ENCODE measurements around the gene PRKCH. TPM values are rescaled to one million over a fixed set of nuclear protein-coding genes. Genes with fewer than 3 reads are reported as not detected.

The PRKCH gene
- polyA plus RNA-seq, 2 of the 4 experiments (the other 2 are of a cell fraction): 10.0 to 10.2 TPM

DNA sequence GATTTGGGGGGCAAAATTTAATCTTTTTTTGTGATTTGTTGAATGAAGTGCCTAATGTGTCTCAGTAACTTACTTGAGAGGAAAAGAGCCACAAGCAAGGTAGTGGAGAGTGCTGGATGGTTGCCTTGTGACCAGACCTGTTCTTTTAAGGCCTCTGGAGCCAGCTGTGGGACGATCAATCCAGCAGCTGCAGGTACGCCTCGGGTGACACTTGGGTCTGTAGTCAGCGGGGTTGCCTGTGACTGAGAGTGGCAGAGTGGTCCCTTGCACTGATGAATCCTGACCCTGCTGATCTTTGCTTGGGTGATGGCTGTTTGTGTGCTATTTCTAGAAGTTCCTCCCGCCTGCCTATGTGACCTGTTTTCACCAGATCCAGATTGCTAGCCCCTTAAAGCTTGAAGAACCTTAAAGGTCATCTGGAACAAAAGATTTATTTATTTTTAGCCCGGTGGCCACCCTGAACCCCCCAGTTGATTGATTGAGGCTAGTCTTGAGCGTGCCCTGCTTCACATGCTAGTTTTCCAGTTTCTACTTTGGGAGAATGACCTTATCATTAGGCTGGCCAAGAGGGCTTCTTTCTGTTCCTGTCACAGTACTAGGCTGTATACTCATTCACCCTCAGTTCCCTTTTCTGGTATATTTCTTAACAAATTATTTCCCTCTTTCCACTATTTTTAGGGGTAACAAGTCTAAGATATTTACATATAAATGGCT lies 23.2 kb downstream of the PRKCH start:
- ChIA-PET POLR2A (no interaction called here), CTCF (no interaction called here)
- no peak for FAIRE-seq
- H3K4me3 ChIP-seq: no peak overlapping the region
- no peak overlapping the region for H3K4me2 ChIP-seq
- no peaks in the 10 kb centered on the region for H3K9me3 ChIP-seq
- 63% methylated on average over 7 of the region's 7 CpGs for WGBS (ENCODE audit: missing lambda C conversion rate)
- no peak for ATAC-seq
- peaks cover 6% of the 10 kb centered on the region; the same call in 1 of the 3 replicates for H3K4me1 ChIP-seq
- no peak for DNase-seq (ENCODE audit: low read depth in 1 of 2, low spot score in 1 of 2)
- no peak overlapping the region for H3K27ac ChIP-seq
- TF ChIP-seq KDM5A (IDR thresholded peaks at IDR 0.05) (no peak), FOSB (CRISPR knock-in tag; IDR thresholded peaks at IDR 0.05) (no peak), BHLHE40 (IDR thresholded peaks at IDR 0.05; ENCODE audit: low read depth, low read length) (no peak), HDAC2 (IDR thresholded peaks at IDR 0.05) (no peak), TFCP2L1 (CRISPR knock-in tag; IDR thresholded peaks at IDR 0.05) (no peak)
- TF ChIP-seq, protein P1, sequence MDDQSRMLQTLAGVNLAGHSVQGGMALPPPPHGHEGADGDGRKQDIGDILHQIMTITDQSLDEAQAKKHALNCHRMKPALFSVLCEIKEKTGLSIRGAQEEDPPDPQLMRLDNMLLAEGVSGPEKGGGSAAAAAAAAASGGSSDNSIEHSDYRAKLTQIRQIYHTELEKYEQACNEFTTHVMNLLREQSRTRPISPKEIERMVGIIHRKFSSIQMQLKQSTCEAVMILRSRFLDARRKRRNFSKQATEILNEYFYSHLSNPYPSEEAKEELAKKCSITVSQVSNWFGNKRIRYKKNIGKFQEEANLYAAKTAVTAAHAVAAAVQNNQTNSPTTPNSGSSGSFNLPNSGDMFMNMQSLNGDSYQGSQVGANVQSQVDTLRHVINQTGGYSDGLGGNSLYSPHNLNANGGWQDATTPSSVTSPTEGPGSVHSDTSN (IDR thresholded peaks at IDR 0.05): no peak
- TF ChIP-seq, protein P2, sequence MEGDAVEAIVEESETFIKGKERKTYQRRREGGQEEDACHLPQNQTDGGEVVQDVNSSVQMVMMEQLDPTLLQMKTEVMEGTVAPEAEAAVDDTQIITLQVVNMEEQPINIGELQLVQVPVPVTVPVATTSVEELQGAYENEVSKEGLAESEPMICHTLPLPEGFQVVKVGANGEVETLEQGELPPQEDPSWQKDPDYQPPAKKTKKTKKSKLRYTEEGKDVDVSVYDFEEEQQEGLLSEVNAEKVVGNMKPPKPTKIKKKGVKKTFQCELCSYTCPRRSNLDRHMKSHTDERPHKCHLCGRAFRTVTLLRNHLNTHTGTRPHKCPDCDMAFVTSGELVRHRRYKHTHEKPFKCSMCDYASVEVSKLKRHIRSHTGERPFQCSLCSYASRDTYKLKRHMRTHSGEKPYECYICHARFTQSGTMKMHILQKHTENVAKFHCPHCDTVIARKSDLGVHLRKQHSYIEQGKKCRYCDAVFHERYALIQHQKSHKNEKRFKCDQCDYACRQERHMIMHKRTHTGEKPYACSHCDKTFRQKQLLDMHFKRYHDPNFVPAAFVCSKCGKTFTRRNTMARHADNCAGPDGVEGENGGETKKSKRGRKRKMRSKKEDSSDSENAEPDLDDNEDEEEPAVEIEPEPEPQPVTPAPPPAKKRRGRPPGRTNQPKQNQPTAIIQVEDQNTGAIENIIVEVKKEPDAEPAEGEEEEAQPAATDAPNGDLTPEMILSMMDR (IDR thresholded peaks at IDR 0.05): no peak
- TF ChIP-seq, protein P3, sequence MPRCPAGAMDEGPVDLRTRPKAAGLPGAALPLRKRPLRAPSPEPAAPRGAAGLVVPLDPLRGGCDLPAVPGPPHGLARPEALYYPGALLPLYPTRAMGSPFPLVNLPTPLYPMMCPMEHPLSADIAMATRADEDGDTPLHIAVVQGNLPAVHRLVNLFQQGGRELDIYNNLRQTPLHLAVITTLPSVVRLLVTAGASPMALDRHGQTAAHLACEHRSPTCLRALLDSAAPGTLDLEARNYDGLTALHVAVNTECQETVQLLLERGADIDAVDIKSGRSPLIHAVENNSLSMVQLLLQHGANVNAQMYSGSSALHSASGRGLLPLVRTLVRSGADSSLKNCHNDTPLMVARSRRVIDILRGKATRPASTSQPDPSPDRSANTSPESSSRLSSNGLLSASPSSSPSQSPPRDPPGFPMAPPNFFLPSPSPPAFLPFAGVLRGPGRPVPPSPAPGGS (IDR thresholded peaks at IDR 0.05): no peak
- TF ChIP-seq, protein P4, sequence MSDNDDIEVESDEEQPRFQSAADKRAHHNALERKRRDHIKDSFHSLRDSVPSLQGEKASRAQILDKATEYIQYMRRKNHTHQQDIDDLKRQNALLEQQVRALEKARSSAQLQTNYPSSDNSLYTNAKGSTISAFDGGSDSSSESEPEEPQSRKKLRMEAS (IDR thresholded peaks at IDR 0.05): no peak

DNA sequence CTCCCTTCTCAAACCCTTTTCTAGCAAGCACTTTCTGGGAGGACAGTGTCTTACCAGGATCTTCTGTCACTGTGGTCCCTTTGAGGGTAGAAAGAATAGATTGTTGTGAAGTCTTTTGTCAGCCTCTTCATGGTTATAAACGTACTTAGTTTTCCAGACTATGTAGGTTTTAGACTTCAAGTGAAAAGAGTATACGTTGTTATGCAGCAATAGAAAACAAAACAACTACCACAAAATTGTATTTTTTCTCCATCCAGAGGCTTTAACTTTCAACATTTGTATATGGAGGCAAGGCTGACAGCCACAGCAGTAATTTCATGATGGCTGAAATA lies 23.7 kb downstream of the PRKCH start:
- Histone ChIP-seq H3K4me3 (no peak overlapping the region), H3K9me3 (no peaks in the 10 kb centered on the region), H3K27ac (no peak overlapping the region), H3K4me1 (peaks cover 6% of the 10 kb centered on the region; the same call in 1 of the 3 replicates), H3K4me2 (no peak overlapping the region)
- whole genome bisulfite sequencing (ENCODE audit: missing lambda C conversion rate): 64% methylated on average over 2 of the region's 2 CpGs
- FAIRE-seq (no peak), ATAC-seq (no peak), DNase-seq (ENCODE audit: low read depth in 1 of 2, low spot score in 1 of 2) (no peak)
- POLR2A ChIA-PET: no interaction called here
- CTCF ChIA-PET: no interaction called here
- TF ChIP-seq POLR2A (IDR thresholded peaks at IDR 0.05; ENCODE audit: low read length): no peak
- TF ChIP-seq KDM5A (IDR thresholded peaks at IDR 0.05): no peak
- TF ChIP-seq, protein P1 (IDR thresholded peaks at IDR 0.05): no peak
- TF ChIP-seq ZC3H11A (IDR thresholded peaks at IDR 0.05): no peak
- no peak for TF ChIP-seq FOXS1 (CRISPR knock-in tag; IDR thresholded peaks at IDR 0.05)
- TF ChIP-seq SMC3 (IDR thresholded peaks at IDR 0.05): no peak
- TF ChIP-seq, protein P5, sequence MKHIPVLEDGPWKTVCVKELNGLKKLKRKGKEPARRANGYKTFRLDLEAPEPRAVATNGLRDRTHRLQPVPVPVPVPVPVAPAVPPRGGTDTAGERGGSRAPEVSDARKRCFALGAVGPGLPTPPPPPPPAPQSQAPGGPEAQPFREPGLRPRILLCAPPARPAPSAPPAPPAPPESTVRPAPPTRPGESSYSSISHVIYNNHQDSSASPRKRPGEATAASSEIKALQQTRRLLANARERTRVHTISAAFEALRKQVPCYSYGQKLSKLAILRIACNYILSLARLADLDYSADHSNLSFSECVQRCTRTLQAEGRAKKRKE (CRISPR knock-in tag; IDR thresholded peaks at IDR 0.05; ENCODE audit: low read depth): no peak
- no peak for TF ChIP-seq RCOR1 (IDR thresholded peaks at IDR 0.05; ENCODE audit: low read depth, low read length)

DNA sequence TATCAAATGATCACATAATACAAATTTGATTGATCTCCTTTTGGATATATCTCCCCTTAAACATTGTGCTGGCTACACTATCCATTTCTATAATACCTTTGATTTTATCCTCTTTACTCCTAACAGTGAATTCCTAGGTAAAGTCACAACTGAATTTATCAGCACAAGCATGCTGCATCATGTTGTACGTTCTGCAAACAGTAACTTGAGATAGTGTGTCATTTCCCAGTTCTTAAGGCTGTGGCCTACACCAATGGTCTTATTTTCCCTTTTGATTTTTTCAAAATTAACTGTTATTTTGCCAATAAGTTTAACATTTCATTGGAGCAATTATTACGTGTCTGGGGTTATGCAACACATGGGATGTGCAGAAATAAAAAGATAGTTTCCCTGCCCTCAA lies 24.8 kb downstream of the PRKCH start:
- DNase-seq (ENCODE audit: low read depth in 1 of 2, low spot score in 1 of 2): no peak
- CTCF ChIA-PET: no interaction called here
- POLR2A ChIA-PET: no interaction called here
- no peak overlapping the region for H3K27ac ChIP-seq
- H3K9me3 ChIP-seq: no peaks in the 10 kb centered on the region
- H3K4me3 ChIP-seq: no peak overlapping the region
- WGBS (ENCODE audit: missing lambda C conversion rate): 53% methylated on average over 2 of the region's 2 CpGs
- no peak for FAIRE-seq
- H3K4me2 ChIP-seq: no peak overlapping the region
- ATAC-seq: no peak
- peaks cover 6% of the 10 kb centered on the region; the same call in 1 of the 3 replicates for H3K4me1 ChIP-seq
- no peak for TF ChIP-seq RCOR1 (IDR thresholded peaks at IDR 0.05; ENCODE audit: low read depth, low read length)
- TF ChIP-seq HOXB5 (CRISPR knock-in tag; IDR thresholded peaks at IDR 0.05): no peak
- no peak for TF ChIP-seq FOSL2 (IDR thresholded peaks at IDR 0.05)
- TF ChIP-seq FOSL2 (CRISPR knock-in tag; IDR thresholded peaks at IDR 0.05): no peak
- TF ChIP-seq, protein P5 (CRISPR knock-in tag; IDR thresholded peaks at IDR 0.05; ENCODE audit: low read depth): no peak
- TF ChIP-seq, protein P6, sequence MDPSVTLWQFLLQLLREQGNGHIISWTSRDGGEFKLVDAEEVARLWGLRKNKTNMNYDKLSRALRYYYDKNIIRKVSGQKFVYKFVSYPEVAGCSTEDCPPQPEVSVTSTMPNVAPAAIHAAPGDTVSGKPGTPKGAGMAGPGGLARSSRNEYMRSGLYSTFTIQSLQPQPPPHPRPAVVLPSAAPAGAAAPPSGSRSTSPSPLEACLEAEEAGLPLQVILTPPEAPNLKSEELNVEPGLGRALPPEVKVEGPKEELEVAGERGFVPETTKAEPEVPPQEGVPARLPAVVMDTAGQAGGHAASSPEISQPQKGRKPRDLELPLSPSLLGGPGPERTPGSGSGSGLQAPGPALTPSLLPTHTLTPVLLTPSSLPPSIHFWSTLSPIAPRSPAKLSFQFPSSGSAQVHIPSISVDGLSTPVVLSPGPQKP (IDR thresholded peaks at IDR 0.05; ENCODE audit: low read depth, low read length): no peak
- no peak for TF ChIP-seq HDAC2 (IDR thresholded peaks at IDR 0.05)
- TF ChIP-seq SREBF2 (IDR thresholded peaks at IDR 0.05): no peak
- TF ChIP-seq CEBPB (IDR thresholded peaks at IDR 0.05): no peak
- TF ChIP-seq EHMT2 (IDR thresholded peaks at IDR 0.05; ENCODE audit: low read depth): no peak
- no peak for TF ChIP-seq NR3C1 (IDR thresholded peaks at IDR 0.05)
- TF ChIP-seq NPAS2 (CRISPR knock-in tag; IDR thresholded peaks at IDR 0.05; ENCODE audit: borderline replicate concordance): no peak
- no peak for TF ChIP-seq RFX5 (IDR thresholded peaks at IDR 0.05)
- no peak for TF ChIP-seq CHD2 (IDR thresholded peaks at IDR 0.05; ENCODE audit: low read length, partially characterized antibody)
- TF ChIP-seq CBX8 (IDR thresholded peaks at IDR 0.05): no peak
- TF ChIP-seq HOXA7 (CRISPR knock-in tag; IDR thresholded peaks at IDR 0.05): no peak

Data from A549 (cell line).